Mucosa of stomach (tissue), 1 donor: ENCODE measurements around the gene PRR32.
"Not testable (repeated sequence)": the region's sequence is repeated elsewhere in the genome, so short reads cannot be mapped to it uniquely, and the experiment has no call there.

ENCODE experiments used
- H3K27me3 ChIP-seq: one replicate; pipeline ENCODE4 v1.7.0; 2013; ENCODE audit warnings: mild to moderate bottlenecking, low read length; ENCODE audit not compliant: control insufficient read depth, insufficient read depth
- H3K36me3 ChIP-seq: one replicate; pipeline ENCODE4 v1.7.0; 2013; ENCODE audit warnings: low read length; ENCODE audit not compliant: control insufficient read depth, insufficient read depth
- H3K4me1 ChIP-seq: one replicate; pipeline ENCODE4 v1.7.0; 2013; ENCODE audit warnings: mild to moderate bottlenecking, low read length; ENCODE audit not compliant: control insufficient read depth, insufficient read depth
- H3K4me3 ChIP-seq: one replicate; pipeline ENCODE4 v1.7.0; 2013; ENCODE audit warnings: low read length
- H3K9ac ChIP-seq: one replicate; pipeline ENCODE4 v1.7.0; 2013; ENCODE audit warnings: mild to moderate bottlenecking, low read length, moderate library complexity
- H3K9me3 ChIP-seq: one replicate; pipeline ENCODE4 v1.7.0; 2013; ENCODE audit warnings: mild to moderate bottlenecking, low read length, moderate library complexity; ENCODE audit not compliant: control insufficient read depth
- donor health status: Pancreatic carcinoma.

PRR32 gene

GRCh38 chrX:126819429-126819828 lies at the start of gene PRR32:
Gene PRR32 (plus strand): TSS chrX:126819729. CDS start chrX:126819844, 115 bp downstream.
- no peaks in the 10 kb centered on the region for H3K4me1 ChIP-seq
- no peak within 1 kb of the TSS for H3K4me3 ChIP-seq
- H3K36me3 ChIP-seq, result no peaks in the 10 kb centered on the region
- no peaks in the 10 kb centered on the region for H3K9me3 ChIP-seq
- H3K9ac ChIP-seq, result no peak within 1 kb of the TSS
- no peaks in the 10 kb centered on the region for H3K27me3 ChIP-seq

- H3K36me3 ChIP-seq, result no peaks in the 10 kb centered on the region
- H3K27me3 ChIP-seq, result no peaks in the 10 kb centered on the region
- H3K4me1 ChIP-seq, result no peaks in the 10 kb centered on the region
- no peak overlapping the region for H3K4me3 ChIP-seq
- H3K9me3 ChIP-seq, result no peaks in the 10 kb centered on the region
- no peak overlapping the region for H3K9ac ChIP-seq
These were observed 49.4 kb upstream of the PRR32 start for GRCh38 chrX:126770179-126770578.

GRCh38 chrX:126785539-126785938 lies 34.0 kb upstream of the PRR32 start:
- Histone ChIP-seq H3K27me3 (no peaks in the 10 kb centered on the region), H3K9me3 (no peaks in the 10 kb centered on the region), H3K4me3 (no peak overlapping the region), H3K36me3 (no peaks in the 10 kb centered on the region), H3K9ac (no peak overlapping the region), H3K4me1 (no peaks in the 10 kb centered on the region)

- H3K4me1 ChIP-seq, result no peaks in the 10 kb centered on the region
- no peak overlapping the region for H3K9ac ChIP-seq
- no peaks in the 10 kb centered on the region for H3K9me3 ChIP-seq
- no peaks in the 10 kb centered on the region for H3K36me3 ChIP-seq
- H3K4me3 ChIP-seq, result no peak overlapping the region
- no peaks in the 10 kb centered on the region for H3K27me3 ChIP-seq
These were observed 20.5 kb upstream of the PRR32 start for GRCh38 chrX:126799059-126799458.

- not testable (repeated sequence) for H3K4me1 ChIP-seq, H3K36me3 ChIP-seq, H3K9me3 ChIP-seq, H3K4me3 ChIP-seq, H3K9ac ChIP-seq, H3K27me3 ChIP-seq
These were observed 12.7 kb upstream of the PRR32 start for GRCh38 chrX:126806784-126807183.

- Histone ChIP-seq H3K27me3 (no peaks in the 10 kb centered on the region), H3K9me3 (no peaks in the 10 kb centered on the region), H3K36me3 (no peaks in the 10 kb centered on the region), H3K9ac (no peak overlapping the region), H3K4me3 (no peak overlapping the region), H3K4me1 (no peaks in the 10 kb centered on the region)
These were observed 3.7 kb upstream of the PRR32 start for GRCh38 chrX:126815806-126816205.

GRCh38 chrX:126820700-126821420 lies 1.3 kb downstream of the PRR32 start:
- no peaks in the 10 kb centered on the region for H3K9me3 ChIP-seq
- no peaks in the 10 kb centered on the region for H3K27me3 ChIP-seq
- no peak overlapping the region for H3K9ac ChIP-seq
- H3K36me3 ChIP-seq, result no peaks in the 10 kb centered on the region
- no peaks in the 10 kb centered on the region for H3K4me1 ChIP-seq
- H3K4me3 ChIP-seq, result no peak overlapping the region

- Histone ChIP-seq H3K9ac (no peak overlapping the region), H3K4me3 (no peak overlapping the region), H3K4me1 (no peaks in the 10 kb centered on the region), H3K27me3 (no peaks in the 10 kb centered on the region), H3K9me3 (no peaks in the 10 kb centered on the region), H3K36me3 (no peaks in the 10 kb centered on the region)
These were observed 4.9 kb downstream of the PRR32 start for GRCh38 chrX:126824338-126825007.

GRCh38 chrX:126825566-126826193 lies 6.2 kb downstream of the PRR32 start:
- no peak overlapping the region for H3K4me3 ChIP-seq
- no peaks in the 10 kb centered on the region for H3K4me1 ChIP-seq
- no peaks in the 10 kb centered on the region for H3K9me3 ChIP-seq
- H3K27me3 ChIP-seq, result no peaks in the 10 kb centered on the region
- no peaks in the 10 kb centered on the region for H3K36me3 ChIP-seq
- no peak overlapping the region for H3K9ac ChIP-seq

GRCh38 chrX:126836186-126836585 lies 16.7 kb downstream of the PRR32 start:
- no peaks in the 10 kb centered on the region for H3K9me3 ChIP-seq
- H3K36me3 ChIP-seq, result no peaks in the 10 kb centered on the region
- H3K4me3 ChIP-seq, result no peak overlapping the region
- no peaks in the 10 kb centered on the region for H3K4me1 ChIP-seq
- H3K9ac ChIP-seq, result no peak overlapping the region
- H3K27me3 ChIP-seq, result no peaks in the 10 kb centered on the region

- H3K4me1 ChIP-seq, result no peaks in the 10 kb centered on the region
- no peaks in the 10 kb centered on the region for H3K9me3 ChIP-seq
- H3K27me3 ChIP-seq, result no peaks in the 10 kb centered on the region
- H3K36me3 ChIP-seq, result no peaks in the 10 kb centered on the region
- no peak overlapping the region for H3K9ac ChIP-seq
- no peak overlapping the region for H3K4me3 ChIP-seq
These were observed 27.6 kb downstream of the PRR32 start for GRCh38 chrX:126847143-126847542.

- H3K4me3 ChIP-seq, result no peak overlapping the region
- no peaks in the 10 kb centered on the region for H3K9me3 ChIP-seq
- H3K36me3 ChIP-seq, result no peaks in the 10 kb centered on the region
- no peaks in the 10 kb centered on the region for H3K27me3 ChIP-seq
- H3K4me1 ChIP-seq, result no peaks in the 10 kb centered on the region
- no peak overlapping the region for H3K9ac ChIP-seq
These were observed 36.5 kb downstream of the PRR32 start for GRCh38 chrX:126855839-126856524.
